GM19239 (cell line): ENCODE measurements around the gene TXNDC16.

Source experiments
- DNase-seq: peaks from one replicate; pipeline ENCODE4 v3.0.0; 2011; ENCODE audit warnings: low spot score; ENCODE audit not compliant: insufficient read length
- FAIRE-seq: peaks from 2 replicates; lab custom pipeline; 2011; peaks lifted over from hg19 to GRCh38; lab: Jason Lieb, UNC

TXNDC16 gene

DNA sequence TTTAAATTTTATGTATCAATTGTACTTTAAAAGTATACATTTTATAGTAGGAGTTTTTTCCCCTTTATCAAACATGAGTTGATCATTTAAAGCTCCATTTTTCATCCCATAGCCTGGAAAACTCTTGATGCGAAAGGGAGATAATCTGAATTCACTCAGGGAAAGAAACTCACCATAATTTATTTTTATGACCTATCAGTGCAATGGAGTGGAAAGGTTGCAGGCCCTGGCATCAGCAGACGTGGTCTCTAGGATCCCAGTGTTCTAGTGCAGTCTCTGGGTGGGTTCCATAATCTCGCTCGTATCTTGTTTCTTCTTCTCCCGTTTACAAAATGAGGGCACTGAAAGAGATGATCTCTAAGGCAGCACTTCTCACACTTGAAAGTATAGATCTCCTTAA lies 153.2 kb downstream of the TXNDC16 start:
- FAIRE-seq (no peak), DNase-seq (no peak)

DNA sequence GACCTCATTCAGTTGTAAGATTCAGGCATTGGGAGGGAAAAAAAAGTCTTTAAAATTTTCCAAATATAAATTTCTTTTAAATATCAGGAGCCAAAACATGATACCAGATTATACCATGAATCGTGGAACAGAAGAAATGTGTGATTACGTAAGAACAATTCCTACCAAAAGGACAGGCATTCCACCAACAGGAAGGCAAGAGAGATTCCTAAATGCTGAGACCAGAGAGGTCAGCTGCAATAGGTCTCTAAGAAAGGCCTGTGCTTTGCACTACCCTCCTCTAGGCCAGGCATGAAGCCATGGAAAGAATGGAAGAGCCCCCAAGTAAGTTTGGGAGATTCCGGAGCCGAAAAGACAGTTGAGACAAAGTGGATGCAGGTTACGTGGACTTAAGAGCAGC lies 154.5 kb downstream of the TXNDC16 start:
- DNase-seq (no peak), FAIRE-seq (no peak)

DNA sequence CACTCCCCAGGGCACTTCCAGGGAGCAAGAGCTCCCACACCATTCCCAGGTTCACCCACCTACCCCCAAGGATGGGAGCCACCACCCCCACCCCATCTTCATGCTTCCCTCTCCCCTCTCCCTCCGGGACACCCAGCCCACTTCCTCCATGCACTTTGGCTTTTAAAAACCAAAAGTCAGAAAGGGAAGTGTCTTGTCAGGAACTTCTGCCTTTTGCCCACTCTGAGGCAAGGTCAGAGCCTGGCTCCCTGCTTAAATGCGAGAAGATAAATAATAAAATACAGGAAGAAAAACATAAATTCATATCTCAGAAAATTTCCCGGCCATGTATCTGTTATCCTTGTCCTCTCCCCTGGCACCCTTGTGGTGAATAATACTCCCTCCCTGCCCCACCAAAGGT lies 156.6 kb downstream of the TXNDC16 start:
- DNase-seq: no peak
- no peak for FAIRE-seq

DNA sequence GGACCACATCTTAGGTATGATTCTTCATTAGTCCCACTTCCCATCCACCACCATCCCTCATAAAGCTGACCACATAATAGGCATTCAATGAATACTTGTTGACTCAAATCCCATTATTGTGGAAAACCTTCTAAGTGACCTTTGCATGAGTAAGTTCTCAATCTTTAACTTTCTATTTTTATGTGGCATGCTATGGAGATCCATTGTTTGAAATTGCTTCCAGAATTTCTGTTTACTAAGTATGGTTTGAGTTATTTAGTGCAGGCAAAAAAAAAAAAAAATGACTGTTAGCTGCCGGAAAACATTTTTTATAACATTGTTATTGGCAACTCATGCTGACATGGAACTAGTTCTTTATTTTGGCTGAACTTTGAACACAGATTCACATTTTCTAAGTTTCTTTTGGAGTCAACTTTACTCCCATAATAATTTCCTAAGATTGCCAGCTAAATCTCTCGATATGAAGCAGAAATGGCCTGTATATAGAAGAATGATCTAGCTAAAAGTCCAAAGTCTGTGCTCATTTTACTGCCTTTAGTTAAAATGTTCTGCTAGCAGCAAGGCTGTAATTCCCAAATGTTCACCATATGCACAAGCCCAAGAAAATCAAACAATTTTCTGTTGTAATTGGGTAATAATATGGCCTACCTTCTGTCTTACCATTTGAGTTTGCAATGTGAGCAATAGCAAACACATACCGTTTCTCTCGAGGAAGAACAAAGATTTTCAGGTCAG lies 160.3 kb downstream of the TXNDC16 start:
- no peak for FAIRE-seq

More for the DNA sequence above, 160.3 kb downstream of the TXNDC16 start:
- DNase-seq: no peak
